Frontal cortex (tissue), 4 donors: ENCODE results near the gene RELN. TPM values are rescaled to one million over a fixed set of nuclear protein-coding genes. Genes with fewer than 3 reads are reported as not detected.

Source experiments
- DNase-seq, 2 donors: peaks; one replicate each; pipeline ENCODE4 v3.0.0; 2012; ENCODE audit warnings: low spot score in 2 of 2
- FAIRE-seq: peaks from 2 replicates; lab custom pipeline; 2012; peaks lifted over from hg19 to GRCh38; lab: Jason Lieb, UNC
- total RNA-seq: library from RNA; depleted of rRNA; stranded (reverse); fragments of >200 nt; gene quantifications from one replicate; pipeline ENCODE4 v1.2.3, GENCODE V29; 2014
- donor health status: control.
- donor health status: control.
- donor health status: control.

Gene RELN
- total RNA-seq, 1 donor from 2014 or later, result 57.5 TPM

DNA sequence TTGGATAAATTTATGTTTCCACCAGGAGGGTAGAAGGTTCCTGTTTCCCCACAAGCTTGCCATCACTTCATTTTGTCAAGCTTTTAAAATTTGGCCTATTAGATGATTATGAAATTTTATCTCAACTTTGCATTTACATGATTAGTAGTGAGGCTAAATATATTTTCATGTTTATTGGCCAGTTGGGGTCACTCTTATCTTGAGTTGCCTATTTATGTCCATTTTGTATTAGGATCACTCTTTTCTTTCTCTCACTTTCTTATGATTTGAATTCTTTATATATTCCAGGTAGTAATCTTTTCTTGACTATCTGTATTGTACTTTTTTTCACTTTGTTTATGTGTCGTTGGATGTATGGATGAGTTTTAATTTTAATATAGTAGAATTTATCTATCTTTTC, 324.9 kb downstream of the RELN start:
- FAIRE-seq, result no peak
- DNase-seq, result no peak

GRCh38 chr7:103660455-103661371, 328.7 kb downstream of the RELN start:
- FAIRE-seq (no peak), DNase-seq (no peak)

DNA sequence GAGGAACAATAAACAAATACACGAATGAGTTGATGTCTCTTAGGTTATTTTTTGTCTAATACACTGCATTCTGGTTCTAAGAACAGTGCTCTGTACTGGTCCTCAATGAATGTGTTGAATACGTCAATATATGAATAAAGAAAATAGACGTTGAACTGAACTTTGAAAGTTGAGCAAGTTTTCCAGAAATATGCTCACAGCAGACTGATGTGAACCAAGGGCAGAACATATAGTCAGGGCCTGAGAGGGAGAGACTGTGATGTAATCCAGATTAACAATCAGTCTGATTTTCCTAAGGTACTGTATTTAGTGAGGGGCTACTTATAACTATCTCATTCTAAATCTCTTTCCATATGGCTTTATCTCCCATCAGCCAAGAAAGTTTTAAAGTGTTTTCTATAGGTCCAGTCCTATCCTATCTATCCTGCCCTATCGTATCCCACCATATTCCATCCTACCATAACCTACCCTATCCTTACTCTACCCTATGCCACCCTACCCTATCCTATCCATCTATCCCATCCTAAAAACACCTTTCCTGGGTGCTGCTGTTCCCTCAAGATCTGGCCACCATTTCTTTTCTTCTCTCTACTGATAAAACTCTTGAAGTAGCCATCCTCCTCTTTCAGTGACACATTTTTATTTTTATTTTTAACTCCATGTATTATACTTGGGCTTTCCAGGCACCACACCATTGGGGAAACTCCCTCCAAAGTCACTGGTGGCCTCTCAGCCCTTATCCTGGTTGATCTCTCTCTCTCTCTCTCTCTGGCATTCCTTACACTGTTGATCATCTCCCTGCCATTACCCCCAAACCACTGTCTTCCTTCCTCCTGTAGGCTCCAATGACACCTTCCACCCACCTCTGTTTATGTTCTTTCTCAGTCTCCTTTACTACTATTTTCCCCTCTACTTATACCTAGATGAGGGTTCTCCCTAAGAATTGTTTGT, 331.1 kb downstream of the RELN start:
- no peak for FAIRE-seq
- no peak for DNase-seq

DNA sequence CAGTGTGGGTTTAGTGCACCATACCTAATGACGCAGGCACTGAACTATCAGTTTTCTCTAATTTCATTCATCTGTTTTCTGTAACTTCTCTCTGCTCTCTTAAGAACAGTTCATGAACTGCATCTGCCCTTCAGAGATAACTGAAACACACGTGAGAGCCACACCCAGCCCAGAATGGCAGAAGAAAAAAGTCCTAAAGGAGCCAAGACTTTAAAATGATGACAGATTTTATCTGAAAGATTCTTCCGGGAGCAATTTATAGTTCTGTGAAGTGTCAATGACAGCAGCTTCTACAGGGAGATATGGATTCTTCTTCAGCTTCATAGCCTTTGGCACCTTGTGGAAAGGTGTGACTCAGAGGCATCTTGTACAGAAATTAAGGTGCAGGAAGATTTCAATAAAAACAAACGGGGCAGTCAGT, 332.0 kb downstream of the RELN start:
- FAIRE-seq (no peak), DNase-seq (no peak)

DNA sequence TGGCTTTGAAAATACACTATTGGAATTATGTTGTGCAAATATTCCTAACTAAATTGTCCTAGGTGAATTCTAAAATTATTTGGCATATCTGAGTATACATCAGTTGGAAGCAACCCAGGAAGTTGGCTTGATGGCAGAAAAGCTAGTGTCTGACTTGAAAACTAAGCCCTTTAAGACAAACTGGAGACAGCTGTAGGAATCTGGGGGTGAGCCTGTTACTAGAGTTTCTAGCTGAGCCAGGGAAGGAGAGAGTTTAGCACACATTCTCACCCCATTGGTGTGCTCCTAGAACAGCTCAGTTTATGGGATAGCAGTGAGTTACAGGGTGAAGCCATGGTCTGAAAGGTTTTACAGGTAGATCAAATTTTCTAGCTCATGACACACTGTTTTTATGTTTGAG, 333.2 kb downstream of the RELN start:
- no peak for FAIRE-seq
- no peak for DNase-seq

GRCh38 chr7:103651593-103652377, 337.7 kb downstream of the RELN start:
- DNase-seq (no peak), FAIRE-seq (no peak)

GRCh38 chr7:103649052-103649451, 340.4 kb downstream of the RELN start:
- DNase-seq (no peak), FAIRE-seq (no peak)

GRCh38 chr7:103648135-103648534, 341.3 kb downstream of the RELN start:
- FAIRE-seq (no peak), DNase-seq (no peak)

- DNase-seq, result no peak
- FAIRE-seq, result no peak
Measured at GRCh38 chr7:103644319-103644718, 345.1 kb downstream of the RELN start.

DNA sequence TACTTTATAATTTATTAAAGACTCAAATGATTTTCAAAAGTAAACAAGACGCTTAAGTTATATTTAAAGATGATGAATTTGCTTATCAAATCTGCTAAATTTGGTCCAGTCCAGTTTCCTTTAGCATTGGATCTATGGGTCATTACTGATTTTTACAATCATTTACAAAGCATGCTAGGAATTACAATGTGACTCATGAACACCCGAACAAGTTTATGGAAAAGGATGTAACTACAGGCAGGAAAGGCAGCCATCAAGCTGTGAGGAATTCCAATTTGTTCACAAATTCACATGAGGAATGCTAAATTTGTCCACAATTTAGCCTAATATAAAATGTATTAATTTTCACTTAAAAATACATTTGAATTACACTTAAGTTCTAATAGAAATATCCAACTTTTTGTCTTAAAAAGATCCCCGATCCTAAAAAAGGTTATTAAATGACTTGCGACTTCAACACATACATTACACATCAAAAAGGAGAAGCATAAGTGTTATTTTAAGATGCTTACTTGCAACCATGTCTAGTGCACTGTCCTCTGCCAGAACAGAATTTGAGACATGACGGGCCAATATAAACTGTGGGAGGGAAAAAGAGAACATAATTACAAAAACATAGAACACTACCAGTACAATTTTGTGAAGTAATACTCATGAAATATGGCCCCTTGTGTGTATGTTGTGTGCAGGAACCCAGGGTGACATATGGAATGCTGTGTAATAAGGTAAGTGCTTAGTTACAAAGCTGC, 349.3 kb downstream of the RELN start:
- no peak for DNase-seq
- no peak for FAIRE-seq

- DNase-seq, result no peak
- no peak for FAIRE-seq
Measured at GRCh38 chr7:103637726-103638125, 351.7 kb downstream of the RELN start.

GRCh38 chr7:103637094-103637493, 352.4 kb downstream of the RELN start:
- DNase-seq, result no peak
- no peak for FAIRE-seq

DNA sequence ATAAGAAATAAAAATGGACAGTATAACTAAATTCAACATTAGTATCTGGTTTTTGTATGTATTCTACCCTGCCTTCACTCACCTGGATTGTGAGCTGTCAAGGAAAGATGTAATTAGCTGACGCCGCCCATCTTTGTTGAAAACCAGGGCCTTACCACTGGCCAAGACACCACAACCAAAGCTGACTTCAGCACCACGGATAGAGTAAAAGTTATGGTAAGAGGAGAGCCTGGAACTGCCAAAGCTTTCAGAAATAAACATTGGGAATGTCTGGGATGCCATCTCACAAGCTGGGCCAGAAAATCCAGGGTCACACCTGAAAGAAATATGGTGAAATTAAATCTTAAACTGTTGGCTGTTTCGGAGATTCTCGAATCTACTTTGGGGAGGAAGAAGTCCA, 353.3 kb downstream of the RELN start:
- no peak for FAIRE-seq

GRCh38 chr7:103632972-103633371, 356.5 kb downstream of the RELN start:
- no peak for DNase-seq
- FAIRE-seq, result peak; percentile 17

More for the DNA sequence above, 353.3 kb downstream of the RELN start:
- no peak for DNase-seq

DNA sequence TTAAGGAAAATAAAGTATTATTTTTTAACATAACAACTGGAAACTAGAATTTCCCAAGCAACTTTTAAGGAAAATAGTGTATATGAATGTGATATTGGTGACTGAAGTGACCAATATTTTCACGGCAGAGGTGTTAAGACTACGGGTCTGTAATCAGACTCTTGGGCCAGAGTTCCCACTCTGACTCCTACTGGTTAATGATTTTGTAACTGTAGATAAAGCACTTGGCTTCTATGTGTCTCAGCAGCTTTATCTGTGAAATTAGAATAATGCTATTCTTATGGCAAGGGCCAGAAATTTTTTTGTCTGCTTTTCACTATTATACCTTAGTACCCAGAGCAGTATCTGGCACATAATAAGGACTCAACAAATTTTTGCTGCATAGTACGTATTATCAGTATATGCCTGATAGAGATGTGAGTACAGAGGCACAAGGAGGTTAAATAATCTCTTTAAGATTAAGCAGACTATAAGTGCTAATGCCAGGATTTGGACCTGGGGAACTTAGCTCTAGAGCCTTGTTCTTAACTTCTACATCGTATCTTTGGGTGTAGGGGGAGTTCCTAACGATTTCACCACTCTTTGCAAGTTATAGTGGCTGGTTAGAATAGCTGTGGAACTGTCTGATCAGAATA, 357.3 kb downstream of the RELN start:
- FAIRE-seq (no peak), DNase-seq (no peak)

DNA sequence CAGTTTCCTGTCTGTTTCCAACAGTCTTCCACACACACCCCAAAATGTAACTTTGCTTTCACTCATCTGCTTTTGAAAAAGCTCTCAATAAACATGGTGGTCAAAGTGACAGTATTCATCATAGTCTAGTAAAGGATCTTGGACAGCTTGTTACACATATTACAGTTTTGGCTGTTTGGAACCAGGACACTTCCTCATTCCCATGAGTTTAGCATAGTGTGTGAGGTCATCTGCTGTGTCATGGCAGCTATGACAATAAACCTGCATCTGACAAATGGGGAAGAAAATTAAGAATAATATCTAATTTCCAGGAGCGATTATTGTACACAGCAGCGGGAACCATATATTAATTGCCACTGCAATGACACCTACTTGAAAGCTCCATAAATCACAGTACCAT, 359.1 kb downstream of the RELN start:
- FAIRE-seq, result no peak
- DNase-seq, result no peak

DNA sequence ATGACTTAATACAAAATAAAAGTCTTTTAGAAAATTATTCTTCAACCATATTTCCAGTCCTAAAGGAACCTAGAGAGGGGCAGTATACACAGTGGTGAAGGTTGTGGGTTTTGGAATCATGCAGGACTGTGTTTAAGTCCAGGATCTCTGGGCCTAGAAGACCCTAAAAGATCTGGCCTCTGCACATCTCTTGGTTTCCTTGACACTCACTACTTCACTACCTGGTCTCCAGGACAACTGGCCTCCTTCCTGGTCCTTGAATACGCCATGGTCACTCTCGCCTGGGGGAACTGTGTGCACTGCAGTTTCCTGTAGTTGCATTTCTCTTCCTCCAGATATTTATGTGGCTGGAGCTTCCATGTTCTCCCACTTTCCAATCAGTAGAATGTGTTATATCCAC, 360.7 kb downstream of the RELN start:
- DNase-seq (no peak), FAIRE-seq (no peak)

DNA sequence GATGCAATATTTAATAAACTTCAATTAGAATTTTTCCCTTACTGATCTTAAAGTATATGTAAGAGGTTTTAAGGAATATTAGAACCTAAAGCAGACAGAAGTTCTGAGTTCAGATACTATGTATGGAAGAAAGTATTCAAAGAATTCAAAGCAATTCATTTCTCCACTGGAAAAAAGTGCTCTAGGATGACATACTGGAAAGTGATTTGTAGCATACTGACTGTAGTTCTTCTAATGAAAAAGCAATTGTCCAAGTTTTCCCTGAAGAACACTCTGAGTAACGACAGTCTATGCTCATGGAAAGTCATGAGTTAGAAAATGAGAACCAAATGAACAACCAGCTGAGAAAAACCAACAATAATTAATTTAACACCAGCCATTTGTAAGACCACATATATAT, 362.7 kb downstream of the RELN start:
- no peak for FAIRE-seq
- DNase-seq, result no peak

- DNase-seq, result no peak
- no peak for FAIRE-seq
Measured at GRCh38 chr7:103622274-103622673, 367.2 kb downstream of the RELN start.
